Measurements from ENCODE around the gene MUSK.

GRCh38 chr9:110710420-110710819 lies 41.8 kb downstream of the MUSK start:
- no peak for TF ChIP-seq CTCF (IDR thresholded peaks at IDR 0.05; ENCODE audit: insufficient read depth, low read length, poor library complexity, severe bottlenecking)
- TF ChIP-seq EZH2phosphoT487 (conservative IDR thresholded peaks at IDR 0.05; ENCODE audit: low read length), result no peak

All from SU-DHL-6 (cell line).